NCI-H345 (cell line): ENCODE data around the gene TUBGCP2.

ENCODE experiments used
- DNase-seq: peaks from one replicate; lab custom pipeline; 2025; lab: John Stamatoyannopoulos, UW

The TUBGCP2 gene

GRCh38 chr10:133299738-133300137 is 8.9 kb downstream of the TUBGCP2 start:
- no peak for DNase-seq

DNA sequence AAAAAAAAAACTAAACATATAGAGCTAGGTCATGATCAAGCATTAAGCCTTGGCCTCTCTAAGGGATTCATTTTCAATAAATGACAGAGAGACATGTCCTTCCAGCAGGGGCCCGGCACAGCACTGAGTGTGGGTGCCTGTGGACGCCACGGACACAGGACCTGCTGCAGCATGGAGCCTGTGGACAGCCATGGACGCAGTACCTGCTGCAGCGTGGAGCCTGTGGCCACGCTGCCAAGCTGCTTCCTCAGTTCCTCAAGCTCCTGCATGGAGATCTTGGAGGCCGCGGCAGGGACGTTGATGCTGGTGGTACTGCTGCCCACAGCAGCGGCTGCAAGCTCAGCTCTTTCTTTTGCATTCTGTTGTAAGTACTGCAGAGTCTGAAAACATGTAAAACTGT is 9.4 kb downstream of the TUBGCP2 start:
- DNase-seq: no peak

- no peak for DNase-seq
Measured at GRCh38 chr10:133298466-133298865, 10.2 kb downstream of the TUBGCP2 start.

- no peak for DNase-seq
Measured at GRCh38 chr10:133297504-133297903, 11.2 kb downstream of the TUBGCP2 start.

- DNase-seq: no peak
Measured at GRCh38 chr10:133295426-133296320, 13.0 kb downstream of the TUBGCP2 start.

- no peak for DNase-seq
Measured at GRCh38 chr10:133294189-133294588, 14.5 kb downstream of the TUBGCP2 start.

GRCh38 chr10:133293810-133294119 is 14.9 kb downstream of the TUBGCP2 start:
- DNase-seq: no peak

DNA sequence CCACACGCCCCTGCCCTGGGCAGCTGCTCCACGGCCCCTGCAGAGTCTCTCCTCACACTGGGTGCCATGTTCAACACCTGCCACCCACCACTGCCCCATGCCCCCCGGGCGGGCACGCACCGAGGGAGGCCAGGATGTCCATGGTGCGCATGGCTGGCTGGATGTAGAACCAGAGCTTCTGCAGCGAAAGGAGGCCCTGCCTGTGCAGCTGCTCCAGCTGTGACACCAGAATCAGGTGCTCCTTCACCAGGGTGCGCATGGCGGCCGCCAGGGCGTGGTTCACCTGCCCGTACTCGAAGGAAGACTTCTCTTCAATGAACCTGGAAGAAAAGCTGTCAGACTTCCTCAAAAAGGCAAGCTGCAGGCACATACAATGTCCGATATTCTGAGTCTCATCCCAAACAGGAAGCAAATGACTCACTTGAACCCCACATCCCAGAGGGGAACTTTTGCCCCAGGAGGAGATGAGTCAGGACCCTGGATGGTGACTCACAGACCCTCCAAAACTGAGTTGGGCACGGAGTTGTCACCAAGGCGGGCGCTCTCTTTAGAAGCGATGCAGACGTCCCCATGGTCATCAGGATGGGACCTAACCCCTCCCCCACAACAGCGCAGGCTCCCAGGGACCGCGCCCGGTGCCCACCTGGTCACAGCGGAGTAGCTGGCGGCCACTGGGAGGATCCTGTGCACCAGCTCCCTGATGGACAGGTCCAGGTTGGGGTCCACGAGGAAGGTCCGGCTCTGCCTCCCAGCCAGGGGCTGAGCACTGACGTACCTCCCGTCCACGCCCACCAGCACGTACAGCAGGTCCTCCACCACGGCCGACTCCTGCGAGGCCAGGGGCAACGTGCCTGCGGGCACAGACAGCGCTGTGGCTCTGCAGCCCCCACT is 15.5 kb downstream of the TUBGCP2 start:
- no peak for DNase-seq

- DNase-seq: no peak
Measured at GRCh38 chr10:133289761-133290160, 18.9 kb downstream of the TUBGCP2 start.

DNA sequence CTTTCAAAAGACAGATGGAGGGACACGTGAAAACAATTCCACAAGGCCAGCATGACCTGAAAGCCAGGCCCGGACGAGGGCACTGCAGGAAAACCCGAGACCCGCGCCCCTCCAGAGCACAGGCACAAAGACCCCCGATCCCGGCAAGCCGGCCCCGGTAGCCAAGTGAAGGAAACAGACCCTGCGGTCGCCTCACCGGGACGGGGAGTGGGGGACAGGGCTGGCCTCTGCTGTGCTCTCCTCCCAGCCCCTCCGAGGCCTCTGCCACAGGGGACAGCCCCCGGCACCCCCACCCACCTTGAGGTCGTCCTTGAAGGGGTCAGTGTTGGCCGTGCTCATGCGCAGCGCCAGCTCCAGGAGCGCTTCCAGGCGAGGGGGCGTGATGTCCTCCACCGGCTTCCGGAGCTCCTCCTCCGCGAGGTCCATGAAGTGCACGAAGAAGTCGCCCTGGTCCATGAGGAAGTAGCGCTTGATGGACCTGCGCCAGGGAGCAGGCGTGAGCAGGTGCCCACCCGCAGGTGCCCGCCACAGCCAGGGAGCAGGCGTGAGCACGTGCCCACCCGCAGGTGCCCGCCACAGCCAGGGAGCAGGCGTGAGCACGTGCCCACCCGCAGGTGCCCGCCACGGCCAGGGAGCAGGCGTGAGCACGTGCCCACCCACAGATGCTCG is 20.7 kb downstream of the TUBGCP2 start:
- DNase-seq: no peak

DNA sequence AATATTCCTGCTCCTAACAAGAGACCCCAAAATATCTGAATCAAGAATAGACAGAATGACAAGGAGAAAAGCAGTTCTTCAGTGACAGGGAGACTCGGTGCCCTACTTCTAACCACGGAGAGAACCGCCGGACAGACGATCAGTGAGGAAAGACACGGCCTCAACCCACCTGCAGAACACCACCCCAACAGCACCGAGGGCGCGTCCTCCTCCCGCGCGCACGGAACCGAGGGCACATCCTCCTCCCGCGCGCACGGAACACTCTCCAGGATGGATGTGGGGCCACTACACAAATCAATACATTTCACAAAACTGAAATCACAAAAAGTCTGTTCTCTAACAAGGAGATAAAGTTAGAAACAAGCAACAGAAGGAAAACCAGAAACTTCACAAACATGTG is 22.3 kb downstream of the TUBGCP2 start:
- no peak for DNase-seq

GRCh38 chr10:133285217-133285616 is 23.5 kb downstream of the TUBGCP2 start:
- DNase-seq: no peak

GRCh38 chr10:133283931-133284330 is 24.7 kb downstream of the TUBGCP2 start:
- DNase-seq: no peak

DNA sequence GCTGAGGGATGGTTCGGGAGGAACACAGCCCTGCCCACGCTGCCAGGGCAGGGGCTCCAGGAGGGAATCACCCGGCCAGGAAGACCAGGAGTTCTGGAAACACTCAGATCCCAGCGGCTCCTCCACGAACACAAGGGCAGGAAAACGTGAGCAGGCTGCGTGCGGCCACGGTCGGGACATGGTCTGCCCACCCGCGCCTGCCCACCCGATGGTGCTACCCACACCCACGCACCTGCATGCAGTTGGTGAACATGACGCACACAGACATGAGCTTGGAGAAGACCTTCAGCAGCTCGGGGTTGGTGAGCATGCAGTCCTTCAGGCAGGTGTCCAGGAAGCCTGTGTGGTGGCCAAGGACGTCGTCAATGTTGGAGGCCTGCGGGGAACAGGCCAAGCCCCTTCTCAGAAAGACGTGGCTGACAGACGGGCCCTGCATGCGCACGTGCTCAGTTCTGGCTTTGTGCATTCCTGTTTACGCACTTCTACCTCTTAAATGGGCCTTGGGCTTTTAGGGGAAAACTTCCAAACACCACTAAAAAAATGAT is 25.8 kb downstream of the TUBGCP2 start:
- no peak for DNase-seq

DNA sequence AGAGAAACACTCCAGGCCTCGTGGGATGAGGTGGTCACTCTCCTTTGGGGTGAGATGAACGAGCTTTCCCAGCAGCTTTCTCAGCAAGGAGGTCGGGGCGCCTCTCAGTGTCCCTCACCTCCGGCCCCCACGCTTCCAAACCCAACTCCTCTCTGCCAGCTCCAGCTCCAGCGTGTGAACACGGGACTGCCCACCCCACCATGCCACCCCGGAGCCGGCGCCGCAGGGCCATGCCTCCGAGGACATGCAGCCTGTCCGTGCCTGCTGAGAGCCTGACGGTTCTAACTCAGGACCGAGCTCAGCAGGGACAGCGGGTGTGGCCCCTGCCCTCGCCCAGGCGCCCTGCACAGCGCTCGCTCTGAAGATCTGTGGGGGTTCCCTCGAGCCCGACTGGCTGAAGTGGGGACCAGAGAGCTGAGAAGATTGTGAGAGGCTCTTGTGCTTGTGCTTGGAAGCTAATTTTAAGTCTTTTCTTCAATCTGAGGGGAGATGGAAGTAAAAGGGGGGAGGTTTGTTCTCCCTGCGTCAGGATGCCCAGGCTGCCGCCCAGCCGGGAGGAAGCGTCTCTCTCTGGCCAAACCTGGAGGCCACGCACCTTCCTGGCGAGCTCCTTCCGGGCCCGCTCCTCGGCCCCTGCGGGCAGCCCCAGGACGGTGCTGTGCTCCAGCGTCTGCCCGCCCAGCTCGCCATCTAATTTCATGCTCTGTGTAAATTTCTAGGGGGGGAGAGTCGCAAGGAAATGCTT is 26.9 kb downstream of the TUBGCP2 start:
- no peak for DNase-seq

DNA sequence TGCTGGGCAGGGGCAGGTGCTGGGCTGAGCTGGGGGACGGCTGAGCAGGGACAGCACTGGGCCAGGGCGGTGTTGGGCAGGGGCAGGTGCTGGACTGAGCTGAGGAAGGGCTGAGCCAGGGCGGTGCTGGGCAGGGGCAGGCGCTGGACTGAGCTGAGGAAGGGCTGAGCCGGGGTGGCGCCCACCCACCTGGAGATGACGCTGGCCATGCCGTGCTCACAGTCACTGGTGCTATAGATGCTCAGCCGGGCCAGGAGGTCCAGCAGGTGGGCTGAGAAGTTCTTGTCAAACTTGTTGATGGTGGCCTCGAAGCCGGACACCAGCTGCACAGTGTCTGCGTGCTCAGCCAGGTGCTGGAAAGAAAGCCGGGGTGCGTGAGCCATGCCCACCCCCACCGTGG is 27.6 kb downstream of the TUBGCP2 start:
- no peak for DNase-seq

- DNase-seq: no peak
Measured at GRCh38 chr10:133280391-133281059, 28.1 kb downstream of the TUBGCP2 start.

DNA sequence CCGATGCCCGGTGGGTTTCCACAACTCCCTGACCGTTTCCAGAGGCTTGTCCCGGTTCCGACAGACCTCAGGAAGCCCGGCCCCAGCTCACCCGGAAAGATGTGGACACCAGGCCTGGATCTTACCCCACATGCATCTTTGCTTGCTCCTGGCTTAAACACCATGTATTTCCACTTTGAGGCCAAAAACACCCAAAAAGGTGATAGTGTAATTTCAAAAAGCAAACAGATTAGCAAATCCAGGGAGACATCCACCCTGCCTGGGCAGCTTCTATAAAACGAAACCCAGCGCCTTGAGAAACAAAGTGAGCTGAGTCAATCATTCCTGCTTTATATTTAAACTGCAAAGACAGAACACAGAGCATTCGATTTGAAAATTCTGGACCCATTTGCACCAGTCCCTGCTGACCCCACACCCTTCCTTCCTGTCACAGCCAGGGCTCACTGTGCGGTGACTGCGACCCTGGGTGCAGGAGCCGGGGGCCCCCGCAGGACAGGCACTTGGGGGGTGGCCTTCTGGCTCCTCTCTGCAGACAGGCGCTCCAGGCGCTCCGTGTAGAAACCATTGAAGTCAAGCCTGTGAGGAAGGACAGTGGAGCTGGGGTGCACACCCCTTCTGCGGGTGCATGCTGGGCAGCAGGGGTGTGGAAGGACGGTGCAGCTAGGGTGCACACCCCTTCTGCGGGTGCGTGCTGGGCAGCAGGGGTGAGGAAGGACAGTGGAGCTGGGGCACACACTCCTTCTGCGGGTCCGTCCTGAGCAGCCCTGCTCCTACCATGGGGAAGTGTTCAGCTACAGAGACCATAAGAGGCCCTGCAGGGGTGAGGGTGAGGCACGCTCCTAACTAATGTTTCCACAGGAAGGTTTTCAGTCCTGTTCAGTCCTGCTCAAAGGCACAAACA is 29.1 kb downstream of the TUBGCP2 start:
- DNase-seq: no peak

DNA sequence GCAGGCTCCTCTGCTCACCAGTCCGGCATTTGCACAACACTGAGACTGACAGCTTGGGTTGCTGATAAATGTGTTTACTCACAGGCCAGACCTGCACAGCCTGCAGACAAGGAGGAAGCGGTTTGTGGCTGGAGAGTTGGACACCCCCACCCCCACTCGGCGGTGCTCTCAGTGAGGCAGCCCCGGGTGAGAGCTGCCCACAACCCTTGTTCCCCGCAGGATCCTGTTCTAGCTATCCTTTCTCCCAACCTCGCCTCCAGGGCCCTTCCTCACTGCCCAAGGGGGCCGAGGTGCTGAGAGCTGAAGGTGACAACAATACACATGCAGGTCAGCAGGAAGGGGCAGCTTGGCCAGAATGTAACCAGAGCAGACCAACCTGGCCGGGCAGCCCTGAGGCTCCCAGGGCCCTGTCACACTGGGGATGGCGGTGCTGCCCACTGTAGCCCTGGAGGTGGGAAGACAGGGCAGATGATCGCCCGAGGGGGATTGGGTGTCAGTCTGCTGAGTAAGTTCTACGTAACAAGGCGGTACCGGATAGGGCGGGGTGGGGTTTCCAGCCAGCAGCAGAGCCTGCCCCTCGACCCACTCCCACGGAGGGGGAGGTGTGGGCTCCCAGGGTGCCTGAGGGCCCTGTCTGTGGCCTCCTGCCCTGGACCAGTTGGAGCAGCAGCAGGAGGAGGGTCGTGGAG is 30.0 kb downstream of the TUBGCP2 start:
- no peak for DNase-seq
